ENCODE results near the gene DCHS2. TPM values are rescaled to one million over a fixed set of nuclear protein-coding genes. Genes with fewer than 3 reads are reported as not detected.

The DCHS2 gene
- total RNA-seq, 1 donor from 2014 or later = 3.7 TPM

DNA sequence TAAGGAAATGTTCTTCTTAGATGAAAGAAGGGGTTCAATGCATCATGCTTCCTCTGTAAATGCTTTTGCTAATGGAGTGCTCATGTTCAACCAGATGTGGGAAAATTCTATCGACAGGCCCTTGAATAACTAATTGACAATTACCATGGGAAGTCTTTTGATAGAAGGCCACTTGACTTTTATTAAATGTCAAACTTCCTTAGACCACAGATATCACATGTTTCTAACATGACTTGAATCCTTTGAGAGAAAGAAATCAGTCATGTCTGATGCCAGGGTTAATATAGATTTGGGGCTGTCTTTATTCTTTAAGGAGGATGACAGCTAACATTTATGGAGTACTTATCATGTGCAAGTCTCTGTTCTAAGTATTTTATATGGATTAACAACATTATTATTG, 280.1 kb downstream of the DCHS2 start:
- no peak for DNase-seq

DNA sequence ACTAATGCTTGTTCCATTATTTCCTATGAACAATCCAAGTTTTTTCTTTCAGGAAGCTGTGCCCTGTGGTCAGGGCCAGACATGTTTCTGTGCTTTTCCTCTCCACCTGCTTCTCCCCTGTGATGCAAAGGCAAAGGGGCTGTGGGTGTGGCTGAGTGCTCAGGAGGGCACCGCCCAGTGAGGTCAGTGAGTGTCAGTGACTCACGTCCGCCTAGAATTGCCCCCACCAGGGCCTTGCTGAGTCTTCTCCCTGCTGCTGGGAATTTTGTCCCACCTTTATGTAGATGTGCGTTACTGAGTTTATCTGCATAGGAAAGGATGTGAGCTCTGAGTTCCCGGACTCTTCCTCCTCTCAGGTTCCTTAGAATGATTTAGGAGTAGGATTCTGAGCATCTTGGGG, 283.2 kb downstream of the DCHS2 start:
- no peak for DNase-seq

DNA sequence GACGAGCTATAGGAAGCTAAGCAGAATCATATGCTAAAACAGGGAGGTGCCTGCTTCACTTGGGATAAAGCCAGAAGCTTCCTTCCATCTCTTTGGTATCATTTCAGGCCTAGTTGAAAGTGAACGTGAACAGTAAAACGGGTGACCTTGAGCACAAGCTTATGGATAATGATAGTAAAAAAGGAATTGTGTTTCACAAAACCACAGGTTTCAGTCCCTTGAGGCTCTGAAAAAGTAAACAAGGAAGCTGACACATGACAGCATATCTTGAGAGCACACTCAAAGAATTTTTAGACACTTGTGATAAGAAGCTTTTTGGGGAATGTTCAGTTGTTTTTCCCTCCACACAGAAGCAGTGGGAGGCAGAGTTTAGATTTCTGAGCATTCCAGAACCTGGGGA, 286.1 kb downstream of the DCHS2 start:
- no peak for DNase-seq

DNA sequence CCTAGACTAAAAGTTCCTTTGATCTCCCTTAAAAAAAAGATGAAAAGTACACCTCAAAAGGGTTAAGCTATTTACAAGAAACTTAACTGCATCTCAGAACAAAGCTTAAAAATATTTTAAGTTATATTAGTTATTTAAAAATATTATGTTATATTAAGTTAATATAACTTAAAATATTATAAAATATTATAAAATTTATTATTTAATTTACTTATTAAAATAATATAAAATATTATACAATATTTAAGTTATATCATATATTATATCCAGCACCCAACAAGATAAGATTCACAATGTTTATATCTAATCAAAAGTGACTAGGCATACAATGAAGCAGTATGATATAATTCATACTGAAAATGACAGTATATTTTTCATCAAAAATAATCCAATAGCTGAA, 296.9 kb downstream of the DCHS2 start:
- no peak for DNase-seq

DNA sequence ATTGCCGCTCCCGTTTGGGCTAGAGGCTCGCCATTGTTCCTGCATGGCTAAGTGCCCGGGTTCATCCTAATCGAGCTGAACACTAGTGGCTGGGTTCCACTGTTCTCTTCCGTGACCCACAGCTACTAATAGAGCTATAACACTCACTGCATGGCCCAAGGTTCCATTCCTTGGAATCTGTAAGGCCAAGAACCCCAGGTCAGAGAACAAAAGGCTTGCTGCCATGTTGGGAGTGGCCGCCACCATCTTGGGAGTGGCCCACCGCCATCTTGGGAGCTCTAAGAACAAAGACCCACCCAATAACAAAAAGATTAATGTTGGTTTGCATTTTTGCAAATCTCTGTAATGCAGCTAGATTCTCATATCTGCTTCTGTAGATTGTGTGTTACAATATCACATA, 299.0 kb downstream of the DCHS2 start:
- DNase-seq = no peak

DNA sequence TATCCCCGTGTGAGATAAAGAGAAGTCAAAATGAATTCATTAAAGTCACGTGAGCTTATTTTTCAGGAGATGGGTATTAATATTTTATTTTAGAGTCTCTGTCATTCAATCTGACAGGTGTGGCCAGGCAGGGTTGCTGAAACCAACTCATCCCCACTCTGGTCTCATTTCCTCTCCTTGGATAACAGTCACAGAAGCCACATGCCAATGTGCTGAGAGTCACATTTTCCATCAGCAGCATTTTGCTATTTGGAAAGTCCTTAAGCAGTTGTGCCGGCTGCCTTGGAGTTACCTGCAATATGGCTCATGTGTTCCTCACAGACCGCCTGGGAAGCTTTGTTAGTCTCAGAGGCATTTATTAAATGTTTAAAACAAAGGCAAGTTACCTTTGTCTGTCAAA, 302.3 kb downstream of the DCHS2 start:
- no peak for DNase-seq

DNA sequence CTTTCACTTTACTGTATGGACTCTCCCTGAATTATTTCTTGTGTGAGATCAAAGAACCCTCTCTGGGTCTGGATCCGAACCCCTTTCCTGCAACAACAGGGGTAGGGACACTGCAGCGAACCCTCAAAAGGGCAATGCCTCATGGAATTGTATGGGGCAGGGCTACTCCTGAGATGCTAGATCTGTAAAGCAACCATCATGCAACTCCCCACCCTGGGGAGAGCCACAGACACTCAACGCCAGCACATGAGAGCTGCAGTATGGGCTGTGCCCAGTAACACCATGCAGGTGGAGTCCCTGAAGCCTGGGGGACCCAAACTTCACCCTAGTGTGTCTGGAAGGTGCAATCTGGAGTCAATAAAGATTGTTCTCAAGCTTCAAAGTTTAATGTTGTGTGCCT, 304.7 kb downstream of the DCHS2 start:
- DNase-seq = no peak

DNA sequence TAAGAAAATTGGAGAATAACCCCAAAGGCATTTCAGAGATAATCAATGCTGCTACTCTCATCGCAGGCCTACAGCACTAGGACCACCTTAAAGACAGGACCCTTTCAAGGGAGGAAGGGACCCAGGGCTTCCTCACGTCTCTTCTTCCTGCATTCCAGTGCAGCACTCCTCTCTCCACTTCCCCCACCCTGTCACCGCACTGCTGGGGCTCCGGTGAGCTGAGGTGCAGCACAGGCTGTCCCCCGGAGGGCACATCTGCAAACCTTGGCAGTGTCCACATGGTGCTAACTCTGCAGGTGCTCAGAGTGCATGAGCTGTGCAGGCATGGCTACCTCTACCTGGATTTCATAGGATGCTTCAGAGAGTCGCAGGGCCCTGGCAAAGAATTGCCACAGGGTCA, 305.6 kb downstream of the DCHS2 start:
- no peak for DNase-seq

DNA sequence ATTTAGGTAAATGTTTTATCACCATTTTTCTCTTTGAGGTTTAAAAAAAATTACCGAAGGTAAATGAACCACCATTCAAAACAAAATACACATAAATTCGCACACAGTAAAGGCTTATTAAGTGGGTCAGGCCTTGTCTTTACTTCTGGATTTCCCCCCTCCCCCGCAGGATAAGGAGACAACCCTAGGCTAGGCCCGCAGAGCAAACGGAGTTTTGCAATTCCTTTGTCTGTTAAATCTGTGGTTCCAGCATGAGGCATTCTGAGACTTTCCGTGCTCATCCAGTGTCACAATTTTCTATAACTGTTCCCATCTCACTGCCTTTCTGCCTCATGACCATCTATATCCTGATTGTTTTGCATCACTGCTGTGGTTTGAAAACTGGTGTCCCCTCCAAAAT, 307.4 kb downstream of the DCHS2 start:
- DNase-seq = no peak

DNA sequence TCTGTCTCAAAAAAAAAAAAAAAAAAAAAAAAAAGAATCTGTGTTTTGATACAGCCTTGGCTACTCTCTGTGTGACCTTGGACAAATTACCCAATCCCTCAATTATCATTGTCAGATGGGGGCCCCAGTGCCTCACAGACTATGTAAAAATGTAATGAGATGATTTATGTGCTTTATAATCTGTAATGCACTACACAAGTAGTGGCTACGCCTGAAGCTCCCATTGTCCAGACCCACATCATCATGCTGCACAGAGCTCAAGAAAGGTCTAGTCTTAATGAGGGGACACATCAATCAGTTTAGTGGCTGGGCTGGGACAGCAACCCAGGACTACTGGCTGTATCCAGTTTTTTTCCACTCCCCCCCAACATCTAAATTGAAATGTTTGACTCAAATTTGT, 308.3 kb downstream of the DCHS2 start:
- no peak for DNase-seq

Other genes starting within 250 kb of the DCHS2 start
- 81.1 TPM for gene PLRG1, start 58.6 kb upstream of the DCHS2 start, total RNA-seq
- gene FGB, start 71.2 kb upstream of the DCHS2 start, total RNA-seq = 2.8 TPM
- gene FGA, start 98.9 kb upstream of the DCHS2 start, total RNA-seq = 2.8 TPM
- gene FGG, start 120.9 kb upstream of the DCHS2 start, total RNA-seq = 3.1 TPM

Data from occipital lobe (tissue), 2 donors.